Muscle of arm (tissue), 14 donors: ENCODE results near the gene CCDC148. TPM values are rescaled to one million over a fixed set of nuclear protein-coding genes. Genes with fewer than 3 reads are reported as not detected.
A peak's percentile ranks its signal among the peaks of the same experiment; 100 is the strongest.

Experiments used
- DNase-seq: peaks from one replicate; pipeline ENCODE4 v3.0.0-alpha.2; 2013
- long read RNA-seq, 11 donors: transcript quantifications; one replicate each; lab custom pipeline, GENCODE V29; 2026
- polyA plus RNA-seq, 12 donors: library from polyadenylated mRNA; unstranded; fragments of 120-200 nt; gene quantifications; one replicate each; pipeline ENCODE4 v1.2.1, GENCODE V29; 2013; ENCODE audit not compliant: insufficient read length in 12 of 12

Gene CCDC148
- 1 to 10 TPM in 1 of 12 donors, under 1 TPM in 9, not detected in 2; 0.23 to 1.1 (median 0.51) TPM for polyA plus RNA-seq
- long read RNA-seq, donor 1, result 0 reads
- long read RNA-seq, donor 2, result 0 reads
- long read RNA-seq, donor 3, result 0 reads
- long read RNA-seq, donor 4, result 0 reads
- long read RNA-seq, donor 5, result 0 reads
- long read RNA-seq, donor 6, result 0 reads
- long read RNA-seq, donor 7, result 0 reads
- long read RNA-seq, donor 8, result 0 reads
- long read RNA-seq, donor 9, result 0 reads
- long read RNA-seq, donor 10, result 0 reads
- long read RNA-seq, donor 11, result 0 reads

DNA sequence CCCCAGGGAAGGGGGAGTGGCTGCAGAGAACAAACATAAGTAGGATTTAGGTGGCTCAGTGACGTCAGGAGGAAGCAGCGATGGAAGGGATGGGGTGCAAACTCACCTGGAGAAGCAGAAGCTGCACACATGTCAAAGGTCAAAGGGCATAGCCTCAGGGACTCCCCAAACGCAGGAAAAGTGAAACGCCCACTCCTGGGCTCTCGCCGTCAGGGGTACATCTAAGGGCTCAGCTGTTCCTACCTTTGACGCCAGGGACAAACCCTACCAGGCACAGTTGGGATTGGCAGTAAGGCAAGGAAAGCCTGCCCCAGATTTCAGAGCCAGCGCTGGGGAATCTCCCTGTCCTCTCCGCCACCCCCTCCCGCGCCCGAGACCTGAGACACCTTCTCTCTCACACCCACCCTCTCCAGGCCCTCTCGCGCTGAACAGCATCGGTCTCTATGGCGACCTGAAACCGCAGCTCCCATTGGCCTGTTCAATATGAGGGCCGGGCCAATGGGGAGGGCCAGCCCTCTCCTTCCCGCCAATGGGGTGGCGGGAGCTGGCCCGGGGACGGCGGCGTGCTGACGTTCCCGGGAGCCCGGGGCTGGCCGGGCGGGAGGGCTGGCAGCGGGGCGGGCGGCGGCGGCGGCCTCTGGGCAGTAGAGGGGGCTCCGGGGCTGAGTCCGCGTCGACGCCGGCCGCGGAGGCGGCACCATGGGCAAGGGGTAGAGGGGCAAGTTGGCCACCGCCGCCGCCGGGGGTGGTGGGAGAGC lies at the start of gene CCDC148, which contains the start of gene PKP4:
Gene CCDC148 (minus strand): TSS at position 445 of the 758 bp plus-strand sequence. CDS start 314 bp downstream, at position 131.
Gene PKP4 (plus strand): TSS at position 644 of the 758 bp plus-strand sequence. CDS start 76,233 bp downstream, outside the sequence.
- DNase-seq, result peak; percentile 91

DNA sequence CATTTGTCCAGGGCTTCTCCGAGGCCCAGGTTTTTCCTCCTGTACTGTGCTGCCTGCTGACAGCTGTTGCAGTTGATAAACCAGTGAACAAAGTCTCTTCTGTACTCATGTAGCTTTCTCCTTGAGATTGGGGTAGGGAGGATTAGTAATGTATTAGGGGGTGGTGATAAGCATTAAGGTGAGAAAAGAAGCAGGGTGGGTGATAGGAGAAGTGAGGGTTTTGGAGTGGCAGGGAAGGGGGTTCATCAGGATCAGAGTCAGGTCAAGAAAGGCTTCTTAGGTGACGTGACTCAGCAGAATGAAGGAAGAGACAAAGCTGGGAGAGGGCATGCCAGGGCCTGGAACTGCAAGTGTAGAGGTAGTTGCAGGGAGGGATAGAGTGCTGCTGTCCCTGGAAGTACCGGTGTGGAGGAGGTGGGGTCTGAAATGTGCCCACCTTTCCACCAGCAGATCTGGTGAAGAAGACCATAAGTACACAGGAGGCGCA lies 48.9 kb upstream of the CCDC148 start:
- DNase-seq, result no peak

DNA sequence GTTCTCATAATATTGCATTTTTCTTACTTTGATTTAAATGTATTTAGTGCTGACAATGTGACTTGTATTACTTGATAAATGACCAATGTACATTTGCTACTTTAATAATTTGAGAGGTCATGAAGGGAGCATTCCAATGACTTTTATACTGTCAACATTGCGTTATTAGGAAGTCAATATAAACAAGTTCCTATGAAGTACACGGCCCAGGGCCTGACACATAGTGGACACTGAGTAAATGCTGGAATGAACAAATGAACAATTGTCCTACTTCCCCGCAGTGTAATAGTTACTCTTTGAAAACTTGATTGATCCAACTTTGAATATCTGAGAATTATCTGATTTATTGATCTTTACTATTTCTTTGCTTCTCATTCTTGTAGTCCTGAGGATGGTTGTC lies 47.5 kb upstream of the CCDC148 start:
- DNase-seq, result no peak

DNA sequence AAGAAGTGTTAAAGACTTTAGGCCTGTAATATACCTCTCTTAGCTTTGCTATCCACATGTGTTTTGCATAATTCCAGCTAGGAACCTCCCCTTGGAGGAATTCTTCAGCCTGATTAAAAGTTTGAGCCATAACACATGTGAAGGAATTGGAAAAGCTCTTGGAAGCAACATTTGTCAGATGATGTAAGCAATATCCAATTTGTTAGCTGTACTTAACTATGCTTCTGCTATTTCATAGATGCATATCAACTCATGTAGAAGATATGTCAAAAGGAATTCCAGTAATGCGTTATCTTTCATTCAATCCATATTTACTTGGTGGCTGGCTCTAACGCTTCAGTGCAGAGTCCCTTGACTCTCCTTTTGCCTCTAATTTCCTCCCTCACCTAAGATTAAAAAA lies 46.4 kb upstream of the CCDC148 start:
- peak; percentile 54 for DNase-seq

DNA sequence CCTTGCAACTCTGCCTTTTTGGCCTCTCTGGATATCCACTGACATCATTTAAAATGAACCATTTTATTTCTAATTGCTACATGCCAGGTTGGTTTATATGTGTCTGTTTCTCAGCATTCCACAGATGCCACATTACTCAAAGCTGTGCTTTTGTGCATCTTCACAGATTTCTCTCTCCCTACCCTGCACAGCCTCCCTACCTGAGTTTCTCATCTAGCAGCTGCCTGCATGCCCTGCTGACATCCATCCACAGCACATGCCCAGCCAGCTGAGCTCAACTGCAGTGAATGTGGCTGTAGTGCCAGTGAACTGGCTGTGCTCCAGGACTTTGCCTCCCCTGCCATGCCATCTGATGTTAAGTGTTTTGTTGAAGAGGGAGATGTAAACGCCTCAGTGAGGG lies 44.7 kb upstream of the CCDC148 start:
- DNase-seq, result no peak

DNA sequence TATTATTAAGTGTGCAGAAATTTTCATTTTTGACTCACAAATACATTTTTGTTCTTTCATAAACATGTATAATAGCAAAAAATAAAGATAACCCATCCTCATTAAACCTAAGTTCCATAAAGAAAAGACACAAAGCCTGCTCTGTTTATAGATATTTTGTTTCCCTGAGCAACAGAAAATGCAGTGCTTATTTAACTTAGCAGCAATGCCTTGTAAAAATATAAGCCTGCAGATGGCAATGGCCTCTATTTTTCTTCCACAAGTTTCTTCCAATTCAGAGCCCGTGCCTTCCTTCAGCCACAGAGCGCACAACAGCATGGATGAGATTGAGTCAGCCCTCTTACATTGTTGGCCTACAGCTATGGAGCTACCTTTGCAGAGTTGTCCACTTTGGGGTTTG lies 43.8 kb upstream of the CCDC148 start:
- DNase-seq, result no peak

DNA sequence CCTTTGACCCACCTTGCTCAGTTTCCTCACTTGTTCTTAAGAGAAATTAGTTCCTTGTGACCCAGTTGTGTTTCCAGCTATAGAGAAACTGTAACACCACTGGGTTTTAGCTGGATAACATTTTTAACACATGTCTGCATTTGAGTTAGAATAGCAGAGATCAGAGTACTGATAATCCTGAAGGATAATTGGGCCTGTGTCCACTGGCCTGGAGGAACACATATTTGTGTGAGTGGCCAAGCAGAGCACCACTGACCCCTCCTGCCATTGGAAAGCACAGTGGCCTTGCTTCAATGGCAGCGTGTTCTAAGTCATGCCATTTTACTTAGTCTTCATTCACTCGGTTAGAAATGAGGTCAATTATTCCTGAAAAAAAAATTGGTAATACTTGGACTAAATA lies 42.8 kb upstream of the CCDC148 start:
- DNase-seq, result no peak

DNA sequence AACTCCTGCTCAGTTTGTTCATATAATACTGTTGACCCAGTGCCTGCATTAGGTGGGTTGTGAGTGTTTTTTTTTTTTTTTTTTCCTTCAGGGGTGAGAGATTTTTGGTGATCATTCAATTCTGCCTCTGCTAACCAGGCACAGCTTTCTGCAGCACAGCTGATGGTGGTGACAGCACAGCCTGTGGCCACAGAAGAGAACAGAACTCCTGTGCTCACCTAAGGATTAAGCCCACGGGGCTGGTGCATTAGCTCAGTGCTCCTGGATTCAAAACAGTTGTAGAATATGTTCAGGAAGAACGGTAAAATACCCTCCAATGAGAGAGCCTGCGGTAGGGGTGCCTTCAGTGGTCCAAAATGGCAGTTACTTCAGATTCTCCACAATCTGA lies 42.2 kb upstream of the CCDC148 start:
- DNase-seq, result no peak

DNA sequence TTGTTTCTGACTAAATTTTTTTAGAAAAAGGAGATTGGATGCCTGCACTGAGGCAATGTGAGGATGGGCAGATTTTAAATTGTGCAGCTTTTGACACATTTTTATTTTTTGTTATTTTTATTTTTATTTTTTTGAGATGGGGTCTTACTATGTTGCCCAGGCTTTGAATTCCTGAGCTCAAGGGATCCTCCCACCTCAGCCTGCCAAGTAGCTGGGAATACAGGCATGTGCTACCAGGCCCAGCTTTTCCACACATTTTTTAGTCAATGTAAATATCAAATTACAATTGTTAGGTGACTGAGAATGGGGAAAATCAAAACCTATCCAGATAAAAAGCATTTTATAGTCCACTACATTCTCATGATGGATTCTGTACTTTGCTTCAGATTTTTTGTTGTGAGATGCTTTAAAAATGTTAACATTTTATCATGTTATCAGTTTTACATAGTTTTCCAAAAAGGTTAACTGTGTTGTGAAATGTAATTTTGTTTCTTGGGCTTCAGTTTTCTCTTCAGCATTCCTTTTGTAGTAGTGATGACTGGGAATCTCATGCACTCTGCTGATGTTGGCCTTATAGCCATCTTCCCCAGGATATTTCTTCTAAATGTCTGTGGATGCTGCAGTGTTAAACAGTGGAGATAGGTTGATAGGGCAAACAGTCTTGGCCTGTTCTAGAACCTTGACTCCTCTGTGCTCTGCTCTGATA lies 41.6 kb upstream of the CCDC148 start:
- no peak for DNase-seq

DNA sequence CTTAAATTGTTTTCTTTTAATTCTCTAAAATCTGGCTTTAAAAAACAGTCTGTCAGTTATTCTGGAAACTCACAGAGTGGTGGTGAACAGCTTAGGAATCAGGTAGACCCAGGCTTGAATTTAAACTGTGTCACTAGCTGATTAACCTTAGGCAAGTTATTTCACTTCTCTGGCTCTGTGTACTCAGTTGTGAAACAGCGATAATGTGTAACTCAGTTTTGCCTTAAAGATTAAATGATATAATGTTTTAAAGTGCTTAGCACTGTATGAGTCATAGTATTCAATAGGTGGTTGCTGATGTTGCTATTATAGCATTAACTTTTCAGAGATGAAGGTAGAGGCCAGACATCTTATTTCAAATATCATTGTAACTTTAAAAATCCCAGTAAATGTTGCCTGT lies 40.9 kb upstream of the CCDC148 start:
- DNase-seq, result no peak

DNA sequence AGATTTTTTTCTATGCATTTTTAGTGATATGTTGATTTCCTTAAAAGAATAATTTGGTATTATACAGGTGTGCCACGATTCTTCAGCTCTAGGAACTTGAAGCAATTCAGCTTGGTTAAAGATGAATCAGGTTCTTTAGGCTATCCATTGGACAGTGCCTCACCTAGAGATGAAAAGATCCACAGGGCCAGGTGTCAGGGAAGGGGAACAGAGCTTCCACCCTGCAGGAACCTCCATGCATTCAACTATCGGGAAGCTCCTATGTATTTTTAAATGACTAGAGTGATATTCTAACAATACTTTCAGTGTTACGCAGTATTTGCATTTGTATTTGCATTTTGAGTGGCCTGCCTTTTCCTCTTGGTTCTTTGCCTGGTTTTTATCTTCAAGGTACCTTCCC lies 40.4 kb upstream of the CCDC148 start:
- DNase-seq, result no peak

DNA sequence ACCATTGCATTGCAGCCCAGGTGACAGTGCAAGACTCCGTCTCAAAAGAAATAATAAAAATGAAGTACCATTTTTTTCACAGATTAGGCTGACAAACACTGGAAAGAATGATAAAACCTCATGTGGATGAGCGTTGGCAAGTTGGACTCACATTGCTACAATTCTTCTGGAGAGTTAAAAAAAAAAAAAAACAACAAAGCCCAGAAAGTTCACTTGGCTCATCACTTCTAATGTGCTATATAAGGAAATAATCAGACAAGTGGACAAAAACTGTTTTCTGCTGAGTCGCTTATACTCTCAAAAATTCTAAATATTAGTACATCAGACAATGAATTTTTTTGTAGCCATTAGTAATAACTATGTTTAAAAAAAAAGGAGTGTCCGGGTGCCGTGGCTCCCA lies 38.6 kb upstream of the CCDC148 start:
- DNase-seq, result no peak

DNA sequence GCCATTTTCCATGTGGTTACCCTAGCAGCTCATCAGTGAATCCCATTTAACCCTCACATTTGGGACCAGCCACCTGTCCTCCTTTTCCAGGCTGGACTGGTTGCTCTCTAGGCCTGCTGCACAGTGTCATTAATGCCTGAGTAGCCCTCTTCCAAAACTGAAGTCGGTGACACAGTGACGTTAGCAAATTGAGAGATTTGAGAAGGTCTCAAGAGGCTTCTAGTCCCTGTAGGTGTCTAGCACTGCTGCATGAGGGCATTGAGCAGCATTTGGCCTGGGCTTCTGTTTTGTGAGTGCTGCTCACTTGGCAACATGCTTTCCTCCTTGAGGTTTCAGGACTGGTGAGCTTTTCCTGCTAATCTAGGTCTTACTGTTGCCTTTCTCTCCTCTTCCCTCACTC lies 36.9 kb upstream of the CCDC148 start:
- no peak for DNase-seq

DNA sequence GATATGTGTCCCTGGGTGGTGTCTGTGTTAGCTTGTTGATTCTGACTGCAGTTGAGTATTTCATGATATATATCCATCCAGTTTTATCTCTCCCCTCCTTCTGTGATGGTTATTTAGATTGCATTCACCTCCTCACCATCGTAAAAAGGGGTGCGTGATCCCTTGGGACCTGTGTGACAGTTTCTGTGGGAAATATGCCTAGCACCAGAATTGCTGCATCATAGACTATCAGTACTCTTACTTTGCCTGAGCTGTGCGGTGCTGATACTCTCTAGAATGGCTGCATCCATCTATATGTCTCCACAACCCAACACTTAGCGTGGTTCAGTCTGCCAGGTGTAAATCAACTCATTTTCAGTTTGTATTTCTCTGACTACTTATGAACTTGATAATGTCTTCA lies 34.5 kb upstream of the CCDC148 start:
- no peak for DNase-seq

DNA sequence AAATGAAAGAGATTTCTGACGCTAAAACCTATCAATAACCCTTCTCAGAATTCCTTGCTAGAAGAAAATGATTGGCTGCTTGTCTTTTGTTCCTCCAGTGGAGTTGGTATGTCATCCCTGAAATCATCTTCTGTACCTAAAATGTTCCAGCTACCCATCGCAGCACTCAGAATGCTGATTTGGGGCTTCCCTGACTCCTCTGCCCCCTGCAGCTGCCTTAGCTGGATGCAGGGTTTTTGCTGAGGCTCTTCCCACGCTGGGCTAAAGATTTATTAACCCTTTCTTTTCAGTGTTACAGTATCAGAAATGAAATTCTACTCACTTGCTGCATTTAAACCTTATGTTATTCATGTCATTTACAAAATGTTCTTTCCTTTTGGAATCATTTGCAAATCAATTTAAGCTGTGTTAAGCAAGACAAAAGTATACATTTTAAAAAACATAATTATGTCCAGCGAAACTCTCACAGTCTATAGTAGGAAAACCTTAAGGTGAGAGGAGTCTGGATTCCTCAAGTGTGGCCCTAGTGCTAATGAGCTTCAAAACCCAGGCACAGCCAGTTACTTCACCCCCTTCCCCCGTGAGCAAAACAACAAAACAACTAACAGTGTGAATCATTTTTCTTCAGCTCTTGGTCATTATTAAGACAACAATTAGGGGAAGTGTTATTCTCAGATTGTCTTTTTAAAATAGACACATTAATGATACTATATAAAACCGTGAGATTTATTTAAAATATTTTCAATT lies 33.0 kb upstream of the CCDC148 start:
- no peak for DNase-seq

DNA sequence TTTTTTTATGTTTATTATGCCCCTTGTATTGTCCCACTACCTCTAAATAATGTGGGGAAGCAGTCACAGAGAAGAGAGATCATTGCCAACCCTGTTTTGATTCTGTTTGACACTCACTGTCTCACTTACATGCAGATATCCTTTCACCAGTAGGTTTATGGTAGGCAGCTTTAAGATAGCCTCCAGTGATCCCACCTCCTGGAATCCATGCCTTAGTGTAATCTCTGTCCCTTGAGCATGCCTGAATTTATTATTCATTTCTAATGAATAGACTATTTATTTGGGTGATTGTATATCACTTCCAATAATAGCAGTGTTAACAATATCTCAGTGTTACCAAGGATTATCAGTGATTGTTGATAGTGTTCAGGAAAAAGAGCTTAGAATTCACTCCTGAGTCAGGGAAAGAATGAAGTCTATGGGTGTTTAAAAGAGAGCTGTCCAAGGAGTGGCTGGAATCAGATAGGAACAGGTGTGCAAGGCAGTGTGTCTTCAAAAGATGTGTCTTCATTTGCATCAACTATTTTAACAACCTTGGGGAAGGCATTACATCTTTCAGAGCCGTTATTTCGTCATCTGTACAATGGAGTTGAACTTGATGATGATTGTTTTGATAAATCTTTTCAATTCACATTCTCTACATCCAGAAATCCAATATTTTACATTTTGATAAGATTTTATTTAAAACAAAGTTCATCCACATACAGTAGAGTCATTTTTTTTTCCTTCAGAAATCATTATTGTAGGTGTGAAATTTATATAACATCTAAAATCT lies 32.1 kb upstream of the CCDC148 start:
- DNase-seq, result no peak

DNA sequence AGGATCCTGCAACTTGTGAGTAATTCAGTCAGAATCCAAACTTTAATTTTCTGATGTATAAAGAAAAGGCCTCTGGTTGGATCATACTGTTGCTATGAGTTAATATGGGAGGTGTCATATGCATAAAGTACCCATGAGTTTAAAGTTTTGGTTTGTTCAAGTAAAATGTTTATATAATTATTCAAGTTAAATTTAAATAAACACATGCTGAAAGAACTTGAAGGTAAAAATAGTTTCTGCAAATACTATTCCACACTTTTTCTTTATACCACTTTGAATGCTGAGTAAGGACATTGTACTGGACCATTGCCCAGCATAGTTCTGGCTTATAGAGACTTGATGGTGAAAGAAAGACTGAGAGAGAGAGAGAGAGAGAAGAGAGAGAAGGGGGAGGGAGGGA lies 30.9 kb upstream of the CCDC148 start:
- peak; percentile 41 for DNase-seq

DNA sequence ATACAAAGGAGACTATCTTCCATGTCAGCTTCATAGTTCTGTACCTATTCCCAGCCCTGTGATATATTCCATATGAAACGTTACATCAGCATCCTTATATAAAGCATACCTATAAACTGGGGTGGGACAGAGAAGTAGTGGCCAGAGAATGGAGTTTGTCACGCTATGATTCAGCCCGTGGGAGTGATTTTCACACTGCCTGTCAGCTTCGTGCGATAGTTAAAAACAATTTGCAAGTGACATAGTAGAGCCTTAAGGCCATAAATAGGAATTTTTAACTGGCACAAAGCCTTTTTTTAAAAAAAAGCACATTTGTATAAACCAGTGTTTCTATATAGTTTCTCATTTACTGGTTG lies 30.4 kb upstream of the CCDC148 start:
- no peak for DNase-seq

DNA sequence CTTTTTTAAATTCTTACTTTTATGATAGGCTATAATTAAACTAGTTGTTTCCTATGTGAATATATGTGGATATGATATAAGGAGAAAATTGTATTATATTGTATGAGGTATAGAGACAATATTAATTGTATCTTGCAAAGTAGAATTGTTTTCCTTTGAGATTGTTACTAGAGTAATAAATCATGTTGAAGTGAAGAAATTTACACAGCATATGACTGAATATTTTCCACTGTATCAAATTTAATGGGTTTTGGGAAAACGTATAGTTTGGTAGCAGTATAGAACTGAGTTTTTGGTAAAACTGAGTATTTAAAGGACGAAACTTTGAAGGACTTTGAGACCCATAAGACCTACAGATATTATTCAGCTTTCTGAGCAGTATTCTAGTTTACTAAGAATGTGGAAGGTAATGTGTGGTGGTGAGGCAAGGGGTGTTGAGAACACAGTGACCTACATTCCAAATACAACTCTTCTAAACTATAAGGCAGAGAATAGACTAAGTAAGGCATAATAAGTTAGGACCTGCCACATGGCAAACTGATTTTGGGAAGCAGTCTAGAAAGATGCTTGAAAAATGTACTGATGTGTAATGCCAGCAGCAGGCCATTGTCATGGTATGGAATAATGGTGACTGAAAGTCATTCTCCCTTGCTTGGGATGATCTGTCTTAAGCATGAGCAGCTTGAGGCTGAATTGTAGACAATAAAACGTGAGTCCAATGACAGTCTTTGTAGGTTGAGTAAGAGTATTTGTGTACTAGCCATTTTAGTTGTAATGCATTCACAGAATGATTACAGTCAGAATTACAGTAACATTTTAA lies 29.8 kb upstream of the CCDC148 start:
- DNase-seq, result no peak

DNA sequence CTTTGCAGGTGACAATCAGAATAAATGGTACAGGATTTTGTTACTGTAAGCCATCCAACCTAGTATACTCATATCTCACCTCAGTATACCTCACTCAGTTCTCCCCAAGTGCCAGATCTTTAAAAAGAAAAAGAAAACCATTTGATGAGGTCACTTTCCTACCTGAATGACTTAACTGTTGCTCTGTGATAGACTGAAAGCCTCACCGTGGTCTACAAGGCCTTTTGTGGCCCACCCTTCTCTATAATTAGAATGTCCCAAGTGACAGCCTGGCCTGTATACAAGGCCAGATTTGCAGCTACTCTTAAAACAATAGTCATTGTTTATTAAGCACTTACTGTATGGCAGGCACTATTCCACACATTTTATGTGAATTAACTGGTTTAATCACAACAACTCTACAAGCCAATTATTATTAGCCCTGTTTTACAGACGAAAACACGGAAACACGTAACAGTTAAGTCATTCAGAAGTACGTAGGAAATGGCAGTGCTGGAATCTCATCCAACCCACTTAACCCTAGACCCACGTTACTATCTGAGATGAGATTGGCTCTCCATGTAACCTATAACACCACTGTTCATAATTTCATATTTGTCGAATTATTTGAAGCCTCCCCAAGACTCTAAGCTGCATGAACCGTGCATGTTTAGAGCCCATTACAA lies 28.5 kb upstream of the CCDC148 start:
- no peak for DNase-seq
